HG02884 (cell line): ENCODE data around the gene MPP4.

Experiments used
- ATAC-seq: cut with Tn5 transposase; IDR thresholded peaks from one replicate; pipeline ENCODE4 v1.9.1; 2021; ENCODE audit warnings: mild to moderate bottlenecking, moderate library complexity; ENCODE audit not compliant: unreplicated experiment

MPP4 gene

GRCh38 chr2:201631041-201631440, 67.4 kb downstream of the MPP4 start:
- ATAC-seq: no peak

GRCh38 chr2:201630577-201630976, 67.9 kb downstream of the MPP4 start:
- no peak for ATAC-seq

- no peak for ATAC-seq
These were observed 69.9 kb downstream of the MPP4 start for GRCh38 chr2:201628545-201628944.

- ATAC-seq: no peak
These were observed 76.0 kb downstream of the MPP4 start for GRCh38 chr2:201622306-201622970.

GRCh38 chr2:201621293-201621999, 77.0 kb downstream of the MPP4 start:
- ATAC-seq: no peak

GRCh38 chr2:201618744-201619662, 79.4 kb downstream of the MPP4 start:
- no peak for ATAC-seq

GRCh38 chr2:201608021-201608420, 90.4 kb downstream of the MPP4 start:
- ATAC-seq: no peak

GRCh38 chr2:201607568-201607967, 90.9 kb downstream of the MPP4 start:
- no peak for ATAC-seq

- ATAC-seq: no peak
These were observed 97.5 kb downstream of the MPP4 start for GRCh38 chr2:201600906-201601305.

GRCh38 chr2:201597397-201597796, 101.0 kb downstream of the MPP4 start:
- no peak for ATAC-seq
